Prostate gland (tissue), 2 donors: ENCODE data around the gene DRP2.

ENCODE experiments used
- CTCF ChIP-seq, 4 experiments: fragments of 200-600 bp in 2 of 4; fragments of 450-650 bp in 2 of 4; sonication (generic) in 2 of 4; IDR thresholded peaks; 1 replicate in 3 of 4; 2 replicates in 1 of 4; pipeline ENCODE4 v1.5.1; 2016 to 2019; ENCODE audit warnings: antibody characterized with exemption in 4 of 4, mild to moderate bottlenecking in 2 of 4, moderate library complexity in 2 of 4
- POLR2A ChIP-seq: fragments of 450-650 bp; IDR thresholded peaks from one replicate; pipeline ENCODE4 v1.6.1; 2016; ENCODE audit warnings: antibody characterized with exemption, mild to moderate bottlenecking

GRCh38 chrX:101171883-101172400 is 47.6 kb upstream of the DRP2 start:
- TF ChIP-seq CTCF (IDR thresholded peaks at IDR 0.05), result no peak
- TF ChIP-seq POLR2A, result no peak
